Mucosa of descending colon (tissue), 3 donors: Measurements from ENCODE around the gene DDHD1. TPM values are rescaled to one million over a fixed set of nuclear protein-coding genes. Genes with fewer than 3 reads are reported as not detected.

Experiments used
- ATAC-seq: fragments of 200-7000 bp; cut with Tn5 transposase; one replicate; pipeline ENCODE4 v1.9.1; 2020; ENCODE audit warnings: mild to moderate bottlenecking, moderate library complexity
- DNase-seq, 3 donors: peaks; one replicate each; pipeline ENCODE4 v3.0.0-alpha.2; 2020
- H3K36me3 ChIP-seq: fragments of 200-600 bp; one replicate; pipeline ENCODE4 v1.8.0; 2021; ENCODE audit warnings: low read depth, mild to moderate bottlenecking
- H3K4me1 ChIP-seq: fragments of 200-600 bp; one replicate; pipeline ENCODE4 v1.8.0; 2021; ENCODE audit warnings: low read depth, mild to moderate bottlenecking
- H3K4me3 ChIP-seq: fragments of 200-600 bp; one replicate; pipeline ENCODE4 v1.8.0; 2021; ENCODE audit warnings: mild to moderate bottlenecking
- H3K9me3 ChIP-seq: fragments of 200-600 bp; one replicate; pipeline ENCODE4 v1.8.0; 2021; ENCODE audit warnings: mild to moderate bottlenecking
- intact Hi-C, 2 donors: fragments of 100-400 bp; cut with DNase I in 1 of 2; cut with micrococcal nuclease in 1 of 2; formaldehyde crosslinking; loops; one replicate each; pipeline versions ENCODE4 v1.11.0 to v1.11.1; 2022; cut with DNase I, micrococcal nuclease
- total RNA-seq, 3 donors: library from RNA; stranded (reverse); fragmentation: NEBNext Ultra II Directional in 2 of 3; extraction: Animal tissue kit (Norgen Biotek cat#: 25700) in 2 of 3; gene quantifications; one replicate each; pipeline versions ENCODE4 v1.2.1 to v1.2.4, GENCODE V29; 2021 to 2023
- TF ChIP-seq, protein P1 (sequence below): fragments of 200-600 bp; IDR thresholded peaks from one replicate; pipeline ENCODE4 v1.8.0; 2022; ENCODE audit warnings: antibody characterized with exemption, mild to moderate bottlenecking
- donor health status: DM: no; HTN: no; CAD: no; lungs with moderate emphysema.
- donor health status: DM: no; HTN: no; CAD: no.
- donor health status: DM: no; HTN: yes; CAD: no.

DDHD1 gene
- total RNA-seq, 3 donors from 2014 or later: 7.7 to 15.7 (median 8.2) TPM

DNA sequence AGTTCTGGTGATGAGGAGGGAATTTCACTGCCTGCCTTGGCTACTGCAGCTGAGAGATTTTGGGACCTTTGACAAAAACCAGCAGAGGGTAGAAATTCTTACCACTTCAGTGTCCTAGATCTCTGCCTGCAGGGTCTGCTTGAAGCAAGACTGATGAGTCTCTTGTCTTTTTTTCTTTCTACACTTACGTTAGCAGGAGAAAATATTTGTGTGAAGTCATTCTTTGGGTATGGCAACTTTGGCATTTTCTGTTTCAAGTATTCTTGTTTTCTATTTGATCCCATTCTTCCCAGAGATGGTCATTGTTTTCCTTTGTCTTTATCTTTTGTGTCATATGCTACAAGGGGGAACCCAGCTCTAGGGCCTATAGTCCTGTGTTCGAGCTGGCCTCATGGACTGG, 136.6 kb downstream of the DDHD1 start:
- Histone ChIP-seq H3K4me3 (no peak overlapping the region), H3K9me3 (no peaks in the 10 kb centered on the region), H3K36me3 (no peaks in the 10 kb centered on the region), H3K4me1 (no peaks in the 10 kb centered on the region)
- no peak for DNase-seq
- TF ChIP-seq, protein P1, sequence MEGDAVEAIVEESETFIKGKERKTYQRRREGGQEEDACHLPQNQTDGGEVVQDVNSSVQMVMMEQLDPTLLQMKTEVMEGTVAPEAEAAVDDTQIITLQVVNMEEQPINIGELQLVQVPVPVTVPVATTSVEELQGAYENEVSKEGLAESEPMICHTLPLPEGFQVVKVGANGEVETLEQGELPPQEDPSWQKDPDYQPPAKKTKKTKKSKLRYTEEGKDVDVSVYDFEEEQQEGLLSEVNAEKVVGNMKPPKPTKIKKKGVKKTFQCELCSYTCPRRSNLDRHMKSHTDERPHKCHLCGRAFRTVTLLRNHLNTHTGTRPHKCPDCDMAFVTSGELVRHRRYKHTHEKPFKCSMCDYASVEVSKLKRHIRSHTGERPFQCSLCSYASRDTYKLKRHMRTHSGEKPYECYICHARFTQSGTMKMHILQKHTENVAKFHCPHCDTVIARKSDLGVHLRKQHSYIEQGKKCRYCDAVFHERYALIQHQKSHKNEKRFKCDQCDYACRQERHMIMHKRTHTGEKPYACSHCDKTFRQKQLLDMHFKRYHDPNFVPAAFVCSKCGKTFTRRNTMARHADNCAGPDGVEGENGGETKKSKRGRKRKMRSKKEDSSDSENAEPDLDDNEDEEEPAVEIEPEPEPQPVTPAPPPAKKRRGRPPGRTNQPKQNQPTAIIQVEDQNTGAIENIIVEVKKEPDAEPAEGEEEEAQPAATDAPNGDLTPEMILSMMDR: no peak
- intact Hi-C loops: no loop called here
- no peak for ATAC-seq

DNA sequence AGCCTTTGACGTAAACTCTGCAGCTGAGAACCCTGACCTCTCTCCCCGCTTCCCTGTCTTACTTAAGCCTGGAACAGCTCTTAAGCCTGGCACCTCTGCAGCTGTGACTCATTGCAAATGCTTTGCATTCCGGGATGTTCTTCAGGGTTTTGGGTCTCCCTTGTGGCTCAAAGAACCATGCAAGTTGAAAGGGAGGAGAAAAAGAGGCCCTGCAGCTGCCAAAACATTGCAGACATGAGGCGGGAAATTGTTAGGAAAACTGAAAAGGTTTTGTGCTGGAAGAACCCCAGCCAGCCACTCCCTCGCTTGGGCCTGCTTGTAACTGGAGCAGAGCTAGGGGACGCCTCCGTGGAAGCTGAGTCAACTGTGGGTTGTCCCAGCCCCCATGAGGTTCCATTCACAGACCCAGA, 142.1 kb downstream of the DDHD1 start:
- DNase-seq: peak in 2 of 3 donors; percentile 32 to 67
- intact Hi-C loops: no loop called here
- TF ChIP-seq, protein P1: no peak
- no peaks in the 10 kb centered on the region for H3K9me3 ChIP-seq
- ATAC-seq: peak; percentile 61
- H3K4me3 ChIP-seq: no peak overlapping the region
- H3K36me3 ChIP-seq: no peaks in the 10 kb centered on the region
- H3K4me1 ChIP-seq: no peaks in the 10 kb centered on the region

DNA sequence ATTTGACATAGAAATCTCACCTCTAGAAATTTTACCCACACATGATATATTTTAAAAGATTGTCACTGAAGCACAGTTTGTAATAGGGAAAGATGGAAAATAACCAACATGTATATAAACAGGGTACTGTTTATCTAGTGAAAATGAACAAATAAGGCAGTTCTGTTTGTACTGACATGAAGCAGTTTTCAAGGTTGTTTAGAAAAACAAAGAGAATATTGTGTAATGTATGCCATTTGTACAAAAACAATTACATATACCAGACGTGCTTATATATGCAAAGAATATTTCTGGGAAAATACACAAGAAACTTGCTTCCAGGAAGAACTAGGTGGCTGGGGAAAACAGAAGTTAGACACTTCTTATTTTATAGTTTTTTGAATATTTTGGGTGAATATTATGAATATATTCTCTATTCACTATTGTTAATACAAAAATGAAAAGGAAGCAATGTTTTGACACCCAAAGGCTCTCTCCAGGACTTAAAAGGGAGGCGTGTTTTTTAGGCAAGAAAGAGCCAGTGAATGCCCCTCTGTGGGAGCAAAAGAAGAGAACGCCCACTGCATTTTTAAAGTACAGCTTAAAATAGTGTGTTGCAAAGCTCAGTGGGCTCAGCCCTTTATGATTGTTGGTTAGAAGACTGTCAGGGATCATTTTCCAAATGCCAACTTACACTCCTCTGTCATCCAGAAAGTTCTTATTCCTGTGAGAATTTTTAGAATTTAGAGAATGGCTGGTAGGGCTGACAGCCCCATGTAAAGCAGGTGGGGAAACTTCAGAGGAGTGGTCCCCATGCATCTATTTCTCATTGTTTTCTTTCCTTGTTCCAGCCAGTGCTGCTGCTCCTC, 142.7 kb downstream of the DDHD1 start:
- Histone ChIP-seq H3K9me3 (no peaks in the 10 kb centered on the region), H3K36me3 (no peaks in the 10 kb centered on the region), H3K4me1 (no peaks in the 10 kb centered on the region), H3K4me3 (no peak overlapping the region)
- ATAC-seq (no peak), DNase-seq (no peak)
- TF ChIP-seq, protein P1: no peak
- intact Hi-C loops: no loop called here

DNA sequence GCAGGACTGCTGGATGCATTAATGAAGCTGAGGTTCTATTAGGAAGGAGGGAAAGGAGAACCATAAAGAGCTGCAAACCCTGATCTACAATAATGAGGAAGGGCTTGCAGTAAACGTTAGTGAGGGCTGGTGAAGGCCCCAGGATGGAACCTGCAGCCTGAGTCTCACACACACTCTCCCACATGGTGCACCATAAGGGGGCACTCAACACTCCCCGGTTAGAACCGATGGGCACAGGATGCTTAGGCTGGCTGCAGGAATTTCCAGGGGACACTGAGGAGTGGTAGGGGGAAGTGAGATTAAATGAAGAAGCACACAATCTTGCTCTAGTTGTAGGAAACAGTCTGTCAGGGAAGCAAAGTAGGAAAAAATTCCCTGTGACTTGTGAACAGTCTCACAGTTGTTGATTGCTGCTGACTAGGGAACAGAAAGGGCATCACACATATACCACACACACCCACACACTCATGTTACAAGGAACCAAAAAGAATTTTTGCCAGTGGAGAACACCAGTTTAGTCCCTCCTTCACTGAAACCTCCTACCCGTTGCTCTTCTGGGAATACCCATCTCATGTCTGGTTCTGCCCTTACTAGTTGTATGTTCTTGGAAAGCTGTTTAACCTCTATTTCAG, 146.1 kb downstream of the DDHD1 start:
- no peaks in the 10 kb centered on the region for H3K9me3 ChIP-seq
- DNase-seq: no peak
- no peaks in the 10 kb centered on the region for H3K4me1 ChIP-seq
- H3K4me3 ChIP-seq: no peak overlapping the region
- intact Hi-C loops: no loop called here
- ATAC-seq: no peak
- no peaks in the 10 kb centered on the region for H3K36me3 ChIP-seq
- TF ChIP-seq, protein P1: no peak

DNA sequence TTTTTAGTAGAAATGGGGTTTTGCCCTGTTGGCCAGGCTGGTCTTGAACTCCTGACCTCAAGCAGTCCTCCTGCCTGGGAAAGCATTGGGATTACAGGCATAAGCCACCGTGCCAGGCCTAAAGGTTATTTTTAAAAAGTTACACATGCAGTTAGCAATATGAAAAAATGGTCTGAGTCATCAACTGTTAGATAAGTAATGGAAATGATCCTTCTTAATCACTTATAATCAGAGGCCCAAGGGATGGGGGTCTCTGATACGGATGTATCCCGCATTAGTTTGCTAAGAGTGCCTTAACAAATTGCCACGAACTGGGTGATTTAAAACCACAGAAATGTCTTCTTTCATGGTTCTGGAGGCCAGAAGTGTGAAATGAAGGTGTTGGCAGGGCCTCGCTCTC, 148.1 kb downstream of the DDHD1 start:
- Histone ChIP-seq H3K36me3 (no peaks in the 10 kb centered on the region), H3K4me3 (no peak overlapping the region), H3K9me3 (no peaks in the 10 kb centered on the region), H3K4me1 (no peaks in the 10 kb centered on the region)
- ATAC-seq (no peak), DNase-seq (no peak)
- TF ChIP-seq, protein P1: no peak
- intact Hi-C loops: no loop called here
